ENCODE results near the gene LAGE3. TPM values are rescaled to one million over a fixed set of nuclear protein-coding genes. Genes with fewer than 3 reads are reported as not detected.

The LAGE3 gene
- total and polyA plus RNA-seq, 4 donors, result 10.3 to 32.0 (median 23.9) TPM

- ATAC-seq (ENCODE audit: insufficient read depth, low FRiP score) (peak; percentile 70), DNase-seq (peak; percentile 65 to 73 (median 72))
- Histone ChIP-seq H3K27me3 (ENCODE audit: control insufficient read depth in 3 of 3, insufficient read depth in 3 of 3, low read length in 2 of 3) (no peaks in the 10 kb centered on the region), H3K4me1 (ENCODE audit: control insufficient read depth in 5 of 5, insufficient read depth in 5 of 5, low read length in 5 of 5) (peaks cover 0 to 8% (median 0%) of the 10 kb centered on the region in 5 donors), H3K36me3 (ENCODE audit: control insufficient read depth in 4 of 4, insufficient read depth in 4 of 4, low read length in 4 of 4) (peaks cover 0 to 19% (median 5%) of the 10 kb centered on the region in 4 donors), H3K9me3 (ENCODE audit: control insufficient read depth in 4 of 4, insufficient read depth in 3 of 4, low read length in 3 of 4) (no peaks in the 10 kb centered on the region), H3K9ac (ENCODE audit: insufficient read depth in 1 of 2, low read length in 2 of 2) (no peak within 1 kb of the TSS), H3K4me3 (peak within 1 kb of the TSS; percentile 61), H3K27ac (ENCODE audit: low read depth in 1 of 2, low read length in 1 of 2) (peak within 1 kb of the TSS; percentile 75 to 82)
- TF ChIP-seq, protein P1, sequence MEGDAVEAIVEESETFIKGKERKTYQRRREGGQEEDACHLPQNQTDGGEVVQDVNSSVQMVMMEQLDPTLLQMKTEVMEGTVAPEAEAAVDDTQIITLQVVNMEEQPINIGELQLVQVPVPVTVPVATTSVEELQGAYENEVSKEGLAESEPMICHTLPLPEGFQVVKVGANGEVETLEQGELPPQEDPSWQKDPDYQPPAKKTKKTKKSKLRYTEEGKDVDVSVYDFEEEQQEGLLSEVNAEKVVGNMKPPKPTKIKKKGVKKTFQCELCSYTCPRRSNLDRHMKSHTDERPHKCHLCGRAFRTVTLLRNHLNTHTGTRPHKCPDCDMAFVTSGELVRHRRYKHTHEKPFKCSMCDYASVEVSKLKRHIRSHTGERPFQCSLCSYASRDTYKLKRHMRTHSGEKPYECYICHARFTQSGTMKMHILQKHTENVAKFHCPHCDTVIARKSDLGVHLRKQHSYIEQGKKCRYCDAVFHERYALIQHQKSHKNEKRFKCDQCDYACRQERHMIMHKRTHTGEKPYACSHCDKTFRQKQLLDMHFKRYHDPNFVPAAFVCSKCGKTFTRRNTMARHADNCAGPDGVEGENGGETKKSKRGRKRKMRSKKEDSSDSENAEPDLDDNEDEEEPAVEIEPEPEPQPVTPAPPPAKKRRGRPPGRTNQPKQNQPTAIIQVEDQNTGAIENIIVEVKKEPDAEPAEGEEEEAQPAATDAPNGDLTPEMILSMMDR (IDR thresholded peaks at IDR 0.05; ENCODE audit: control extremely low read depth, extremely low read depth), result no peak
- 10 to 31% methylated on average over 2 to 94 of the region's 94 CpGs for WGBS, 2 donors
Measured at GRCh38 chrX:154443992-154444754, 34.9 kb downstream of the LAGE3 start, which contains the start of gene FAM50A. FAM50A (plus strand) TSS chrX:154444141; CDS start chrX:154444236, 95 bp downstream.

GRCh38 chrX:154443479-154443910 is 35.6 kb downstream of the LAGE3 start:
- DNase-seq, result no peak
- Histone ChIP-seq H3K36me3 (ENCODE audit: control insufficient read depth in 4 of 4, insufficient read depth in 4 of 4, low read length in 4 of 4) (peaks cover 0 to 14% (median 10%) of the 10 kb centered on the region in 4 donors), H3K9ac (ENCODE audit: insufficient read depth in 1 of 2, low read length in 2 of 2) (no peak overlapping the region), H3K27ac (ENCODE audit: low read depth in 1 of 2, low read length in 1 of 2) (peak overlapping the region; percentile 64 to 70), H3K4me3 (no peak overlapping the region), H3K27me3 (ENCODE audit: control insufficient read depth in 3 of 3, insufficient read depth in 3 of 3, low read length in 2 of 3) (no peaks in the 10 kb centered on the region), H3K4me1 (ENCODE audit: control insufficient read depth in 5 of 5, insufficient read depth in 5 of 5, low read length in 5 of 5) (peaks cover 0 to 8% (median 0%) of the 10 kb centered on the region in 5 donors), H3K9me3 (ENCODE audit: control insufficient read depth in 4 of 4, insufficient read depth in 3 of 4, low read length in 3 of 4) (no peaks in the 10 kb centered on the region)
- ATAC-seq (ENCODE audit: insufficient read depth, low FRiP score), result no peak
- TF ChIP-seq, protein P1 (IDR thresholded peaks at IDR 0.05; ENCODE audit: control extremely low read depth, extremely low read depth), result no peak
- WGBS, 2 donors, result 17 to 43% methylated on average over 7 to 10 of the region's 10 CpGs

- ATAC-seq (ENCODE audit: insufficient read depth, low FRiP score) (no peak), DNase-seq (no peak)
- Histone ChIP-seq H3K4me1 (ENCODE audit: control insufficient read depth in 5 of 5, insufficient read depth in 5 of 5, low read length in 5 of 5) (peaks cover 0 to 8% (median 0%) of the 10 kb centered on the region in 5 donors), H3K9me3 (ENCODE audit: control insufficient read depth in 4 of 4, insufficient read depth in 3 of 4, low read length in 3 of 4) (peaks cover 0 to under 1% (median 0%) of the 10 kb centered on the region in 4 donors), H3K27ac (ENCODE audit: low read depth in 1 of 2, low read length in 1 of 2) (no peak overlapping the region), H3K4me3 (no peak overlapping the region), H3K27me3 (ENCODE audit: control insufficient read depth in 3 of 3, insufficient read depth in 3 of 3, low read length in 2 of 3) (no peaks in the 10 kb centered on the region), H3K9ac (ENCODE audit: insufficient read depth in 1 of 2, low read length in 2 of 2) (no peak overlapping the region), H3K36me3 (ENCODE audit: control insufficient read depth in 4 of 4, insufficient read depth in 4 of 4, low read length in 4 of 4) (peaks cover 0 to 21% (median 9%) of the 10 kb centered on the region in 4 donors)
- TF ChIP-seq, protein P1 (IDR thresholded peaks at IDR 0.05; ENCODE audit: control extremely low read depth, extremely low read depth), result no peak
- WGBS, 2 donors, result 87 to 92% methylated on average over 21 of the region's 21 CpGs
Measured at GRCh38 chrX:154441984-154442707, 36.9 kb downstream of the LAGE3 start.

Measured in lung (tissue), 12 donors.